HG03558 (cell line): ENCODE results near the gene GPM6B.
A peak's percentile ranks its signal among the peaks of the same experiment; 100 is the strongest.

Experiments
- ATAC-seq: cut with Tn5 transposase; IDR thresholded peaks from one replicate; pipeline ENCODE4 v1.9.1; 2021; ENCODE audit warnings: moderate number of reproducible peaks; ENCODE audit not compliant: unreplicated experiment; ENCODE audit errors: extremely low read depth

The GPM6B gene

DNA sequence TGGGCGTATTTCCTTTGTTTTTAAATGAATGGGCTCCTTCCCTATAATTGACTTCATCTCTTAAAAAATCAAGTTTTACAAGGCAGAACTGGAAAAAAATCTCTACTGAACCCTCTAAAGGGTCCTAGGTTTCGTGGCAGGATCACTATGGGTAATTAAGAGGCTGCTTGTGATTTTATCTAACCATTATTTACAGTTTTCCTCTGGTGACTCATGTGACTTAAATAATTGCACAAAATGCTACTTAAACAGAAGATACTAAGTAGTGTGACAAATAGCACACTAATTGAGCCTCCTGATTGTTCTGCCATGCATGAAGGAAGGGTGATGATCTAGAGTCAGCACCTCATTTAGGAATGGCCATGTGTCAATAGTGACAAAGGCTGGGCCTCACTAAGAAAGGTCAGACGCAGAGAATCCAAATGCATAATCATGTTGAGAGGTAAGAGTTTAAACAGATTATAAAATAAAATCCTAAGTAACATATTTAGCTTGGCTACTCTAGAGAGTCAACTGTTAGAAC, 46.8 kb downstream of the GPM6B start:
- no peak for ATAC-seq

DNA sequence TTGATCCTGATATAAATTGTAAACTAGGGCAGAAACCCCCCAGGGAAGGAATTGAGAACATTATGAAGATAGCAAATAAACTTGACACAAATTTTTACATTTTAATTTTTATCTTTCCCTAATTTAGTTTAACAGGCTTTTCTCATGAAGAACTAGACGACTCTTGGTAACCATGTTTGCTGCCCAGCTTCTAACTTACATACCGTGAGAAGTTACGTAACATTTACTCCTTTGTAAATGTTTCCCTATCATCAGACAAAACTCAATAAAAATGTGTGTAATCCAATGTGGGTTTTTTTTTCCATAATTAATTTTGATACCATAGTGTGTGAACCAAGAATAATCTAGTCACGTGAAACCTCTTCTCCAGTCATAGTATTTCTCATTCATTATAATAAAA, 48.0 kb downstream of the GPM6B start:
- no peak for ATAC-seq

DNA sequence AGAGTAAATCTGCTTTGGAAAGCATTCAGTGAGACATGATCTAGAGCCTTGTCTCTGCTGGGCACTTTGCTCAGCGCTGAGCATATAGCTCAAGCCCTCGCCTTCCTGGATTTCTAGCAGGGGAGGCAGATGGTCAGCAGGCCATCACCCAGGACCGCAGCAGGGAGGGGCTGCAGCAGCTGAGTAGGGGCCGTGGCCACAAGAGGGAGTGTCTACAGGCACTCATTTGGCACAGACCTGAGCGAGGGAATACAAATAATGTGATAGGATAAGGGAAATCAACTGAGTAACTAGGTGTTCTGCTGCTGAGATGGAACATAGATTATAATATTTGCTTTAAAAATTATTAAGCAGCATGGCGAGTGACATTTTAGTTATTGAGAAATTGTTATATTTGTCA, 52.1 kb downstream of the GPM6B start:
- ATAC-seq = no peak

DNA sequence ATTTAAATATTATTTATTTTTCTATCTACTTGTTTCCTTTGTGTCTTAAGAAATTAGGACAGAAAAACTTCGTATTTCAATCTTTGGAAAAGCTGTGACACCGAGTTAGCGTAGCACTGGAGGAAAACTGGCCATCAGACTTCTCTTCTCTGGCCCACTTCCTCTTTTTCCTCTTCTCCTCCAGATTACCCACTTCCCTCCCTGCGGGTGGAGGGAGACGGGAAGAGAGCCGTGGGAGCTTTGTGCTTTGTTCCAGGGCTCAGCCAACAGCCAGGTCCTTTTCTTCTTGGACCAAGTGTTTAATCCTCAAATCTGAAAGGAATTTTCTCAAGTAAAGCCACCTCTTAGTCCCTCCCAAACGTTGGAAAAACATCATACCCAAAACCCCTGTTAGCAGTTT, 52.6 kb downstream of the GPM6B start:
- no peak for ATAC-seq

DNA sequence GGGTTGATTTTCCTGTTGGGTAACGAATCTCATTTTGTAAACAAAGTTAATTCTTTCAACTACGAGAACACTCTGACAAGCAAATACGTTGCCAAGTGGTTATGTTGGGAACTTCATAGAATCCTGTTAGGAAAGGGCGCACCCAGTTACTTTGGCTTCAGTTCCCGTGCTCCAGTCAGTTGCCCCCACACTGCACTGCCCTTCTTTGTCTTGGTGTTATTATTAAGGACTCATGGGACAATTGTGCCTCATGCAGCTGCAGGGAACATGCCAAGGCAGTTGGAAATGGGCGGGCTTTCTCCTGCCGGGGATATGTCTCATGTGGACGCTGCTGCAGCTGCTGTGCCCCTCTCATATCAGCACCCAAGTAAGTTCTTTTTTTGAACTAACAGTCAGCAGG, 53.4 kb downstream of the GPM6B start:
- no peak for ATAC-seq

DNA sequence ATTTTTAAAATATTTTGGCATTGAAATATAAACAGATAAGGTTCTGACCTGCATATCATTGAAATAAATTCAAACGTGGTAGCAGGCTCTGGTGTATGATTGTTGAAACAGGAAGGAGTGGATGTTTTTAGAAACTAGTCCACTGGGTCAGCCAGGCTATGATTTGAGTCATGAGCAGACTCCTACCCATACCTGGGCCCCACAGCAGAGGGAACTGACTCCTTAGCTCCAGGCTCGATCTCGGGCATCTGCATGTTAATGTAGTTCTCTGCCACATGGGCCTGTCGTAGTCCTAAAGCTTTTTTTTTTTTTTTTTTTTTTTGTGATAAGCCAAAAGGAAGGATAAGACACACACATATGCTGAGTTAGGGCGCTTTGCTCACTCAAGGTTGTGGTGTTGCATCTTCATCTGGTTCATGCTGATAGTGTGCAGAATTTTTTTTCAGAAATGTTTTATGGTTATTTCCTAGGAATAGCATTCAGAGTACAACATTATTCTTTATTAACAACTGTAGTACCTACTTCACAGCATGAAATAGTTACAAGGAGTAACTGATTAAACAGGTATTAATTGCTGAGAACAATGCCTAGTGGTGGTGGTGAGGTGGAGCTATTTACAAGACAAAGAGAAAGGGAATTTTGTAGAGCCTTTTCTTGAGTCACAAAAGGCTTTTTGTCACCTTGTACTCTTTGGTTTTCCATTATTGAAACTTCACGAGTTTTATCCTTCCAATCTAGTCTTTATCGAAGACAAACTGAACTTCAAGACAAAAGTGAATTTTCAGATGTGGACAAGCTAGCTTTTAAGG, 55.1 kb downstream of the GPM6B start:
- no peak for ATAC-seq

DNA sequence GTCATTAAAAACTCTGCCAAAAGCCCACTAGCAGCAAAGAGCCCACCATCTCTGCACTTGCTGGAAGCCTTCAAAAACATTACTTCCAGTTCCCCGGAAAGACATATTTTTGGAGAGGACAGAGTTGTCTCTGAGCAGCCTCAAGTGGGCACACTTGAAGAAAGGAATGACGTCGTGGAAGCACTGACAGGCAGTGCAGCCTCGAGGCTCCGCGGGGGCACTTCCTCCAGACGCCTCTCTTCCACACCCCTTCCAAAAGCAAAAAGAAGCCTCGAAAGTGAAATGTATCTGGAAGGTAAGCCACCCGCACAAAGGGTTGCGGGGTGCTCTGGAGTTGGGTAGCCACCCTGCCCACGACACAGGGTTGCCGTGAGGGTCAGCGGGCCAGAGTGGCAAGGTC, 56.5 kb downstream of the GPM6B start:
- ATAC-seq = no peak

DNA sequence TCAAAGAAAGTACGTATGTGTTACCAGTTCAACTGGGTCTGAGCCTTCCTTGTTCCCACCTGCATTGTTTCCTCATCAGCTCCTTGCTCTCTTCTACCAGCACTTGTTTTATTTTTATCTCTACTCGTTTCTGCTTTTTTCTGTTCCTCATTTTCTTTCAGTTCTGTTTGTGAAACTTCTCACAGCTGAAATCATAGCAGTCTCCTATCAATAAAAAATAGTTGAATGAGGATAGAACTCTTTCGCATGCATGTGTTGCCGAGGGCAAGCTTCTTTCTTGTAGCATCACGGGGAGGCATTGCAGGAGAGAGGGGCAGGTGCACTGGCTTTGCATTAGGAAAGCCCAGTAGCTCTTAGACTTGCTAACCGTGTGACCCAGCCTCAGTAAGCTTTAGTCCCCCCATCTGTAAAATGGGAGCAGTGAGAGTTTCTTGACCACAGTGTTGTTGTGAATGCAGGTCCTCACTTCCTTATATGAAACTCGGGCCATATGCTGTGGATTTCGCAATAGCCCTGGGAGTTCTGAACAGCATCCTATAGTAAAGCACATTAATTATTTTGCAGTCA, 57.7 kb downstream of the GPM6B start:
- ATAC-seq = peak; percentile 42

DNA sequence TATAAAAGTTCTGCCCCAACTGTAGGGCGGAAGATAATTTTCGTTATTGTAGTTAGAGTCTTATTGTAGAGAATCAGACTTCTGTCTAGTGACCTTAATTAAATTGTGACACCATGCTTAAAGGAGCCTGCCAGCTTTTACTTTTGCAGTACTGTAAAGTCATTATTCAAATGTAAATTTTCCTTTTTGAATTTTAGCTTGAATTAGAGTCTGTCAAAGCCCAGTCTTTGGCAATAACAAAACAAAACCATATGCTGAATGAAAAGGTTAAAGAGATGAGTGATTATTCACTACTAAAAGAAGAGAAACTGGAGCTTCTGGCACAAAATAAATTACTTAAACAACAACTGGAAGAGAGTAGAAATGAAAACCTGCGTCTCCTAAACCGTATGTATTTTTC, 60.5 kb downstream of the GPM6B start:
- ATAC-seq = no peak

DNA sequence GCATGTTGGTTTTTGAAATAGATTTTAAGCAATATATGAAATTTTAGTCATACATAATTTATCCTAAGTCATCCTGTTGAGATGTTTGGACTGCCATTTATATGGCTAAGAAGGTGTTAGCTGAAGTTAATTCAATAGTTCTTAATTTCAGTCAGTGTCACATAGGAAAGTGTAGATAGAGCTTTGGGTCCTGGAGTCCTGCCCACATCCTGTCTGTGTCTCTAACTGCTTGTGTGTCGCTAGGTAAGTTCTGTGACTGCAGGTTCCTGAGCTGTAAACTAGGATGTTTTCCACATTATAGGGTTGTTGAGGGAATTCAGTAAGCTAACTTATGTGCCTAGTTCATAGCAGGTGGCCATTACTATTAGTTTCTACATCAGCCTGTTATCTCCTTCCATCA, 61.6 kb downstream of the GPM6B start:
- ATAC-seq = no peak

DNA sequence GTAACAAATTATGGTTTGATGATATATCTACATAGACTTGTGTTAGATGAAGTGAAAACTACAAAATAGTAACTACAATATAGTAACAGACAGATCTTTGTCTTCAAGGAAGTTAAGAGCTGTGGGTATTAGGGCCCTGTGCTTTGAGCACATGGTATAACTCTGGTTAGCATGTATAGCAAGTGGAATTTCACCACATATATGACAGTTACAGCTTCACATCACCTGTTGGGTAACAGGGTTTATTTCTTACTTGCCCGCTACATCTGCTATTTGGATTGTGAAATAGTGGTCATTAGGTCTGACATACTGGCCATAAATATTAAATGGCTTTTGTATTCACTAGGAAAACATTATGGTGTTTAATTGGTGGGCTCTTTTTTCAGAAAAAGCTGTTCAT, 62.1 kb downstream of the GPM6B start:
- ATAC-seq = no peak

DNA sequence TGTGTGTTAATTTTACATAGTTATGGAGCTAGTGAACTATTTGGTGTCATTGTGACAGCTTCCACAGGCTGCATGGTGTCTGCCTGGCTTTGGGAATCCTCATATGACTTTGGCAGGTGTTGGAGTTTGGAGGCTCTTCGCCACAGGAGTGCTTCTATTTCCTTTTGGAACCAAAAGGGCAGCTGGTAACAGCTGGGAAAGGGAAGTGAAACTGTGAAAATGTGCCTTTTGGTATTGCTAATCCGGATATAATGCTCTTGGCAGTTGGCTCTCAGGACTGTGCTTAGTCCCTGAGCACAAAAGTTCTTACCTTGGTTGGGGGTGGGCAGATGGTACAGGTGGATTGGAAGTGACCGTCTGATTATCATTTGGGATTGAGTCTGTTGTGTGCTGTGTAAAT, 64.2 kb downstream of the GPM6B start:
- peak; percentile 46 for ATAC-seq

DNA sequence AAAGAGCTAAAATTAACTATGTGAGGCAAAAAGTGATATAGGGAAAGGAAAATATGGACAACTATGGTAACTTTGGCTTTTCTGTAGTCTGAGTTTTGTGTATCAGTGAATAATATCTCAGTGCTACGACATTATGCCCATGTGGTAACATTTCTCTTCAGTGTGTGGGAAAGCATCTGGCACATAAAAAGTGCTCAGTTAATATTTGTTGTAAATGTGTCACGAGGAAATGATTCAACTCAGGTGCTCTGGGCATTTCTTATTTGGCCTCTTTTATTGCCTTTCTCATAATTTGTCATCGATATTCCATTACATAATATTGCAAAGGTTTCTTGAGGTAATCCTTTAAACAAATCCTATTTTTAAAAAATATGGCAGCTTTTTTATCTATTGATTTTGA, 64.8 kb downstream of the GPM6B start:
- no peak for ATAC-seq

DNA sequence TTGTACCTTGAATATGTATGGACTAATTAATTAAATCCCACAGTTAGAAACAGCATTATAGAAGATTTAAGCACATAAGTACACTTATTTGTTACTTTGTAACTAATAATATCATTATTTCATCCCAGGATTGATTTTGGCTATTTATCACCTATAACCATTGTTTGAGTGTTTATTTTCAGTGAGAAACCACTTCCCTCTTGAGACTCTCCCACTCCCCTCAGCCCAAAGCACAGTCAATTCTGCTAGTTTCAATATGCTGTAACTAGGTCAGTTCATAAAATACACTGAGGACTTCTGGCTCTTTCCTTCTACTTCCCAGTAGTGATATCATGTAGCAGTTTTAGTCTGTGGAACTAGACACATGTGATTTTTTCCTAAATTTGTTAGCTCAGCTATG, 66.1 kb downstream of the GPM6B start:
- no peak for ATAC-seq

DNA sequence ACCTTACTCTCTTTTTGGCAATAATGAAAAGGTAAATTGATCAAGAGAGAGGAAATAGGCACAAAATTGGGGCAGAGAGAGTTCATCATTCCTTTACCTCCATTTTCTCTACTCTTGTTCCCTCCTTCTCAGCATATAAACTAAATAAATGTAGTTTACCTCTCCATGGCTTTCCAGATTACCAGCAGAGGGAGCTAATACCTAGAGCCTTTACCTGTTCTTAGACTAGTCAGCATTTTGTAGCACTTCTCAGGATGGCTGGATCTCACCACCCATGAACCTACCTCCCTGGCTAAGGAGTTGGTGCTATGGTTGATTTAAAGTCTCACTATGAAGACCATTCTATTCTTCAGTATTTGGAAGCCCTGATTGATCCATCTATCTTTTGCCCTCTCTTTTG, 66.7 kb downstream of the GPM6B start:
- no peak for ATAC-seq

DNA sequence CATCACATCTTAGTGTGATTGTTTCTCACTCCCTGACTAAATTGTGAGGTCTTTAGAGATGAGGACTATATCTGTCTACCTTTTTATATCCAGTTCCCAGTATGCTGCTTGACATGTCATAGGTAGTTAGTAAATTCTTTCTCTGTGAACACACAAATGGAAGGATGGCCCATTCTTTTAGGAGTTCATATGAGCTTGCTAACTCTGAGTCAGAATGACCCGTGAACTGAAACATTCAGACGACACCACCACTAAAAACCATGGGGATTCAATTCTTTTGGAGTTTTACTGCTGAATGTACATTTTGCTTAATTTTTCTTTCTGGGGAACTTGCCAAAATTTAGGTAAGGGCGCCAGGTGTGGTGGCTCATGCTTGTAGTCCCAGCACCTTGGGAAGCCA, 68.4 kb downstream of the GPM6B start:
- ATAC-seq = no peak

DNA sequence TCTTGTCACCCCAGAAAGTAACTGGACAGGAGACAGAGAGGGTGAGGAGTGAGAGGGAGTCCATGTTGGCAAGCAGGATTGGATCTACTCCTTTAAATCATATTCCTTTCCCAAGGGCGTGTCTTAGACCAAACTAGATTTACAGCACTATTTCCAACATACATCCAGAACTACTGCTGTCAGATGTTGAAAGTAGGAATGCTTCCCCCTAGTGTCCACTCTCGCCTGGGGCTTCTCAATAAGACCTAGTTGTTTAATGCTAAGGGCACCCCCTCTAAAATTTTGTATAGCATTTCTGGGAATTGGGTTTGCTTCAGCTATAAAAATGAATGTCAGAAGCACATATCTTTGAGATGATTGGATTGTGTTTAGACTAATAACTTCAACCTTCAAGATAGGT, 69.1 kb downstream of the GPM6B start:
- no peak for ATAC-seq

DNA sequence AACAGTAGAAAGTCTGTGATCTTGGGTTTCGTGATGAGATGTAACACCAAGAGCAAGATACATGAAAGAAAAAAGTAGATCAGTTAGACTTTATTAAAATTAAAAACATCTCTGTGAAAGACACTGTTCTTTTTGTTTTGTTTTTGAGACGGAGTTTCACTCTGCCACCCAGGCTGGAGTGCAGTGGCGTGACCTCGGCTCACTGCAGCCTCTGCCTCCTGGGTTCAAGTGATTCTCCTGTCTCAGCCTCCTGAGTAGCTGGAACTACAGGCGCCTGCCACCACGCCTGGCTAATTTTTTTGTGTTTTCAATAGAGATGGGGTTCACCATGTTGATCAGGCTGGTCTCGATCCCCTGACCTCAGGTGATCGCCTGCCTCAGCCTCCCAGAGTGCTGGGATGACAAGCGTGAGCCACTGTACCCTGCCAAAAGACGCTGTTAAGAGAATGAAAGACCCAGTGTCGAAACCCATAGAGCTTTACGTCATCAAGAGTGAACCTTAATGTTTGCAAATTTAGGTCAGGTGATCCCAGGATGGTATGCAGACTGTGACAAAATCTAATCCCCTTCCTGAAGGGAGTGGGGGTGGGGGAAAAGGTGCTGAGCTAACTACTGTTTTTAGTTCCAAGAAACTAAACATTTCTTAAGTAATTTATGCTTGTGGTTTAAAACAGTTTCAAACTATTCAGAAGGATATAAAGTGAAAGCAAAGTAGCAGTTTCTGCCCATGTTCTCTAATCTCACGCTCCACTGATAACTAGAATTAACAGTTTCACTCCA, 74.3 kb downstream of the GPM6B start:
- ATAC-seq = peak; percentile 76

DNA sequence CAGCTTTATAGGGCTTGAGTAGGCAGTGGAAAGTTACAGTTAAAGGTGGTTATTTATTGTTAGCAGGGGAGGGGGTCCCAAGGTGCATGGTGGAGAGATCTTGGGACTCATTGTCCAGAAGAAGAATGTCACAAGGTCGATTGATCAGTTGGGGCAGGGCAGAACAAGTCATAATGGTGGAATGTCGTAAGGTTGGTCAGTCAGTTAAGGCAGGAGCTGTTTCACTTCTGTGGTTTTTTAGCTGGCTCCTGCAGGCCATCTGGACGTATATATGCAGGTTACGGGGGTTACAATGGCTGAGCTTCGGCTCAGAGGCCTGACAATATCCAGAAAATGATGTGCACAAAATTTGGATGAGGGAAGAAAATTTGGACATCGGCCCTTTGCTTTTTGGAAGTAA, 75.2 kb downstream of the GPM6B start:
- ATAC-seq = no peak

DNA sequence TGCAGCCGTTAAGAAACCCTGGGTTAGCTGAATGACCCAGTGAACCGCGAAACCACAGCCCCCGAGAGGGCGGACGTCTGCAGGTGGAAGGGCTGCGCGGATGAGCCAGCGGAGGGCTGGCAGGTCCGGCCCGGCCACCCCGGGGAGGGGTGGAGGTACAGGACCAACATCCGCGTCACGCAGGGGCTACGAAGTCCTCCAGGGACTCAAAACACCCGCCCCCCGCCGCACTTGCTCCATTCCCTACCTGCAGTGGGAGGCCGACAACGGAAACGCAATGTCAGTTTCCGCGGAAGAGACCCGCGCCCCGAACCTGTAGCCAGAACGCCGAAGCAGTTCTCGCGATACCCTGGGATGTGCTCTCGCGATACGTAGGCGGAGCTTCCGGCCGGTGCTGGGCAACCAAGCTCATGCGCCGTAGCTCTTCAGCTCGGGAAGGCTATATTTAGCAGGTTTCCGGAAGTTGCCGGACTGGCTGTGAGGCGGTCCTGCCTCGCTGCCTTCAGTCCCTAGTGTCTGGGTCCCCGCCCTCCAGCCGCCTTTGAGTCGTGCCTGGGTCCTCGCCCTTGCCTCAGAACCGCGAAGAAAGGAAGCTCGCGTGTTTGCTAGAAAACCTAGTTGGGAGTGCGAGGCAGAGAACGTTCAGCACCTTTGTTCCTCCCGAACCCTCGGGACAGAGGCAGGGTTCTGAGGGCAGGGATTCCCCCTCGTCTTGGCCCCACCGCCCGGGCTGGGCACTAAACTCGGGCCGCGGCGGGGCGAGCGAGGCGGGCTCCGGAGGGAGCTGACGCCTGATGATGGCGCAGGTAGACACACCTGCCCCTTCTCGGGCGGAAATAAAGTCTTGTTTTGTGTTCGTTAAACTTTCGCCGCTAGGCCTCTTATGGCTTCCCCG, 82.4 kb downstream of the GPM6B start, which contains the start of the genes OFD1 and TRAPPC2:
Gene OFD1 (plus strand): TSS at position 471 of the 895 bp plus-strand sequence. CDS start 324 bp downstream, at position 795.
Gene TRAPPC2 (minus strand): TSS at position 343 of the 895 bp plus-strand sequence. CDS start 14,657 bp downstream, outside the sequence.
- peak; percentile 85 for ATAC-seq
